Myocyte (in vitro differentiated cells): Measurements from ENCODE around the gene NPC2. TPM values are rescaled to one million over a fixed set of nuclear protein-coding genes. Genes with fewer than 3 reads are reported as not detected.
"Not testable (repeated sequence)": the region's sequence is repeated elsewhere in the genome, so short reads cannot be mapped to it uniquely, and the experiment has no call there.

Experiments used
- DNase-seq: peaks from one replicate; pipeline ENCODE4 v3.0.0-alpha.2; 2012; ENCODE audit warnings: low read depth
- polyA plus RNA-seq: library from polyadenylated mRNA; unstranded; fragments of >200 nt; gene quantifications from one replicate; pipeline ENCODE4 v1.2.1, GENCODE V29; 2012; ENCODE audit warnings: missing spikeins
- total RNA-seq: library from RNA; depleted of rRNA; stranded (reverse); fragments of >200 nt; gene quantifications from 2 replicates; pipeline ENCODE4 v1.2.3, GENCODE V29; 2014

Gene NPC2
- 658 and 898 TPM in 2 replicates for total RNA-seq
- polyA plus RNA-seq: 421 TPM

- no peak for DNase-seq
These were observed at the start of gene NPC2 for GRCh38 chr14:74492776-74493342. Gene NPC2, minus strand, starts transcription at chr14:74493305. Its CDS starts 31 bp downstream, at chr14:74493274.

DNA sequence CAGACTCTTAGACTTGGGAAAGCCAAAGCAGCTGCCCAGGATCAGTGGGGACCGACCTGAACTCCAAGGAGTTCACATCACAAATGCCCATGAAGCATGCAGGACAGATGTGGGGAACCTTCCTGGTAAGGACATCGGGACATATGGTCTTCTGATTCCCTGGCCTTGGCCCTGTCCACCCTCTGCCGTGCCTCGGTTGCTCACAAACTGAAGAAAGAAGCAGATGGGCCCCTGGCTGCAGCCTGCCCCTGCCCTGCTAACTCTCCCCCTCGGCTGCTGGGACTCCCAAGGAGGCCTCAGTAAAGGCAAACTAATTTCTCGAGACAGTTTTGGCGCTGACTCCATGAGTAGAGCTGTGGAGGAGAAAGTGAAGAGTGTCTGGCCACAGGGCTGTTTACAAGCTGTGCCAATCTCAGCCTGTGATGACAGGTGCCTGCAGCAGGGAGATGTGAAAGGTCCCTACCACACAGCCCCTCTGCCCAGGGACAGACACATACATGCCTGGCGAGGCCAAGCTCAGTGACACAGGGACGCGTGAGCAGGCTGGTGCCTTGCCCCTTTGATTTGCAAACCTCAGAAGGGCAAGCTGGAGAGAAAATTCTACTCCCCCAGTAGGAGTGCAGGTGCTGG is 49.1 kb upstream of the NPC2 start:
- peak; percentile 43 for DNase-seq

DNA sequence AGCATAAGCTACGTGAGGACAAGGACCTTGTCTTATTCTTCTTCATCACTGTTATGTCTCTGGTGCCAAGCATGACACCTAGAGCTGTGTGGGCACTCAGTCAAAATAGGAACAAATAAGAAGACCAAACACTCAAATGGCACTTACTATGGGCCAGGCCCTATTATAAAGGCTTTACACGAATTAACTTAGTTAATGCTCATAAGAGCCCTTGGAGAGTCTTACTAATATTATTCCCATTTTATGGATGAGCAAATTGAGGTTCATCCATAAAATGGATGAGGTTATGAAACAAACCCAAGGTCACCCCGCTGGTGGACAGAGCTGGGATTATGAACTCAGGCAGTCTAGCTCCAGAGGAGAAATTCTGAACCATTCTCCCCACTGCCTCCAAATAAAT is 48.1 kb upstream of the NPC2 start:
- no peak for DNase-seq

DNA sequence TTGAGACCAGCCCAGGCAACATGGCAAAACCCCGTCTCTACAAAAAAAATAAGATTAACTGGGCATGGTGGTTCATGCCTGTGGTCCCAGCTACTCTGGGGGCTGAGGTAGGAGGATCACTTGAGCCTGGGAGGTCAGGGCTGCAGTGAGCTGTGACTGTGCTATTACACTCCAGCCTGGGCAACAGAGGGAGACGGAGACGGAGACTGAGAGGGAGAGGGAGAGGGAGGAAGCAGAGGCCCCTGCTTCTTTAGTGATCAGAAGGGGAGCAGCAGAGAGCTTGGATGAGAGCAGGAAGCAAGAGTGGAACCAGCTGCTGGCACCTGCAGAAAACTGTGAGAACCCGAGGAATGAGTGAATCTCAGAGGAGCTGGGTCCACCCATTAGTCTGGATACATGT is 46.4 kb upstream of the NPC2 start:
- DNase-seq: no peak

DNA sequence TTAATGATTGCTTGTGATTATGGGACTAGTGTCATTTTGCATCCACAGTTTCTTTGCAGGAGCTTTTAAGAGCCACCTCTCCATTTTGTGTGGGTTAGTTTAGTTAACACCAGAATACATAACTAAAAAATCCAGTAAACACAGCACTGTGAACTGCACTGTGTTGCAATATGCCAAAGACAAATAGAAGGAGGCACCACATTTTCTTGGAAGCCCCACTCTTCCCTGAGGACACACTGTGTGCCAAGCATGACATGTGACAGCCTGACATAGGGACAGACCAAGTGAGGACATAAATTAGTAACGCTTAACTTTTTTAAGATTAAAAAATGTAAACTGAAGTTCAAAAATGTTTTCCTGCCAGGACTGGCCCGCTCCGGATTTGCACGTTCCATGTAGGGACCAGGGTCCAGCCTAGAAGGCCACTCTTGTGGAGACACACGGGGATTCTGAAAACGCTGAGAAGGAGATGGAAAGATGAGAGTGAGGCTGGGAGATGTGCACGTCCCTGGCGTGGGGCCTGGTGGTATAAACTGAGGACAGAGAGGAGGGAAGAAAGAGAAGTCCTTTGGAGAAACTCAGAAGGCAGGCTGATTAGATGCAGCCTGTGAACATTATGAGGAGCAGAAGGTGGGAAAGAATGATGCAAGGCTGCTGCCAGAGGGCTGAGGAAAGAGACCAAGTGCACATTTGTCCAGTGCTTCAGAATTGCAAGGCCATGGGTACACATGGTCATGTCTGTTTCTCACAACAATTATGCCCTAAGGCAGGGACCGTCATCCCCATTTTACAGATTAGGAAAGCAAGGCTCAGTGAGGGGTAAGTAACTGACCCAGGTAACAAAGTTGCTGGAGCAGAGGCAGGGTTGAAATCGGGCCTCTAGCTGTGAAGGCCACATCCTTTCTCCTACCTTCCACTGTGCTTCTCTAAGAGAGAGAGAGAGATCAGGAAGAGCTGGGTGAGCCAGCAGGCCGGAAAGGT is 45.6 kb upstream of the NPC2 start:
- DNase-seq: no peak

DNA sequence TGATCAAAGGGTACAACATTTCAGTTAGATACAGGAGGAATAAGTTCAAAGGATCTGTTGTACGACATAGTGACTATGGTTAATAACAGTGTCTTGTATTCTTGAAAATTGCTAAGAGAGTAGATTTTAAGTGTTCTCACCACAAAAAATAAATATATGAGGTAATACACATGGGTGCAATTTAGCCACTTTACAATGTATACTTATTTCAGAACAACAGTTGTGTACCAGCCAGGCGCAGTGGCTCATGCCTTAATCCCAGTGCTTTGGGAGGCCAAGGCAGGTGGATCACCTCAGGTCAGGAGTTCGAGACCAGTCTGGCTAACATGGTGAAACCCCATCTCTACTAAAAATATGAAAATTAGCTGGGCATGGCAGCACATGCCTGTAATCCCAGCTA is 43.2 kb upstream of the NPC2 start:
- not testable (repeated sequence) for DNase-seq

DNA sequence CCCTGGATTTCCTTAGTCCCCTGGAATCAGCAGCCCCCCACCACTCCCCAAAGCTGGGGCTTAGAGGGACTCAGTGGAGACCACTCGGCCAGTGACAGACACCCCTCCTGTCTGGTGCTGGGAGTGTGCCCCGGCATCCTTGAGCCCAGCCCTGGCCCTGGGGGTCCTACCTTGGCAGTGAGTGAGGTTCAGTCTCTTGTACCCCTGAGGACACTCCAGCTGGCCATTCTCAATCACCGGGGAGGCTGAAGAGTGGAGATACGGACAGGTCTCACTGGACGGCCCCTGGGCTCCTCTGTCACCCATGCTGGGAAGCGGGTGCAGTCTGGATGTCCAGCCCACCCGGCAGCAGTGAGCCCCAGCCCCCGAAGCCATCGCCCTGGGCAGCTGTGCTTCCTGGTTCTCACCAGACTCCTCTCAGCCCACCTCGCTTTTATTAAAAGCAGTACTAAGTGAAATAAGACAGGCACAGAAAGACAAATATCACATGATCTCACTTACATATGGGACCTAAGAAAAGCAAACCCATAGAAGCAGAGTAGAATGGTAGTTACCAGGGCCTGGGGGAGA is 42.7 kb upstream of the NPC2 start:
- DNase-seq: no peak

GRCh38 chr14:74533576-74533975 is 40.5 kb upstream of the NPC2 start:
- DNase-seq: no peak

DNA sequence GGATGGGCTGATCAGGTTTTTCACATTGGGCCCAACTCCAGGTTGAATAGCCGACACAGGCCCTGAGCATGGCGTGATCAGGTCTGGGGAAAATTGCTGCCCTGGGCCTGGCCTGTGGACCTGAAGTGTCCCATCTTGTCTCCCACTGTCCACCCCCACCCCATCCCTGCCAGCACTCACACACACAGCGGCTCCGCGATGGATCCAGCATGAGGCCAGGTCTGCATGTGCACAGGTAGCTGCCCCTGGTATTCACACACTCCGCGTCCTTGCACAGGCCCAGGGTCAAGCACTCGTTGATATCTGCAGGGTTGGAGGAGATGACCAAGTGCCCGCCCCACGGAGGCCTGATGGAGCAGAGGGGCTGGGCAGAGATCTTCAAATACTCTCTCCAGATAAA is 39.1 kb upstream of the NPC2 start:
- DNase-seq: no peak

- DNase-seq: peak; percentile 77
These were observed 38.4 kb upstream of the NPC2 start for GRCh38 chr14:74531467-74531866.

DNA sequence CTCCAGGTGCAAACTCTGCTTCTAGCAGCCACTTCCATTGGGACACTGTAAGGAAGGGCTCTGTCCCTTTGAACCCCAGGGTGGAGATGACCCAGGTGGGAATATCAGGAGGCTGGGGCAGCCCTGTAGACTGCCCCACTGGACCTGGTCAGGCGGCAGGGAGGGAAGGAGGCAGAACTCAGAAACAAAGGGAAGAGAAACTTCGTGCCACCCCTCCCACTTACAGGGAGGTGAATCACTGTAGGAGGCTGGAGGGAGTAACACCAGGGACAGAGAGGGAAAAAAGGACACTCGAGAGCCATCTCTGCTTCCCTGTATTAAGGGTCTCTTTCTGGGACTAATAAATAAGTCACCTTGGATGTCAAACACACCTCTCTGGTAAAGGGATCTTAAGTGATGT is 37.9 kb upstream of the NPC2 start:
- no peak for DNase-seq

DNA sequence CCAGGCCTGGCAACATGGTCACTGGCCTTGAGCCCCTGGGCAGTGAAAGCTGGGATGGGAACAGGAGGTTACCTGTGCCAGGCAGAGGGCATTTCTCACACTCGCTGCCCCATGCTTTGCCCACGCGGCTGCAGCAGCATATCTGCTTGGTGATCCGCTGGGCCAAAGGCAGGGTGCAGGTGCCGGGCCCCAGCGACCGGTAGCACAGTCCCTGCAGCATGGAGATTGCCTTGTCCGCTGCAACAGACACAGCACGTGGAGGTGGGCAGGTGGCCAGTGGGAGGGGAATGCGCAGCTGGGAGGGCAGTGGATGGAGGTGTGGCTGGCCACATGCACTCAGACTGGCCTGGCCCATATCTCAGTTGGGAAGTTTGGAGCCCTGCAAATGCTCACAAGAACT is 35.8 kb upstream of the NPC2 start:
- no peak for DNase-seq

DNA sequence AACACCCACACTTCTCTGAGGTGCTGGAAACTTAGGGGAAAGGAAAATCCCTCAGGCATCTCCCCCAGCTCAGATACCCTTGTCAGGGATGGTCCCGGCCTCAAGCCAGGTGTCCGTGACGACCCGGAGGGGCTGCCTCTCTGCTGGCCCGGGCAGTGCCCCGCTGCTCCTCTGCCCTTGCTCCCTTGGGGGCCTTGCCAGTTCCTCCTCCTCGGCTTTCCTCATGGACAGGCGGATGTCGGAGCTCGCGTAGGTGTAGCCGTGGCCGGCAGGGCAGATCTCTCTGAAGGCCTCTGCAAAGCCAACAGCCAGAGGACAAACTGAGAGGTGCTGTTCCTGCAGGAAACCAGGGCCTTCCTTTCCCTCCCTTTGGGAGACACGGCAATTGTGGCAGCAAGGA is 35.3 kb upstream of the NPC2 start:
- no peak for DNase-seq

GRCh38 chr14:74527736-74528280 is 34.7 kb upstream of the NPC2 start:
- peak; percentile 32 for DNase-seq

- no peak for DNase-seq
These were observed 33.9 kb upstream of the NPC2 start for GRCh38 chr14:74526854-74527585.

DNA sequence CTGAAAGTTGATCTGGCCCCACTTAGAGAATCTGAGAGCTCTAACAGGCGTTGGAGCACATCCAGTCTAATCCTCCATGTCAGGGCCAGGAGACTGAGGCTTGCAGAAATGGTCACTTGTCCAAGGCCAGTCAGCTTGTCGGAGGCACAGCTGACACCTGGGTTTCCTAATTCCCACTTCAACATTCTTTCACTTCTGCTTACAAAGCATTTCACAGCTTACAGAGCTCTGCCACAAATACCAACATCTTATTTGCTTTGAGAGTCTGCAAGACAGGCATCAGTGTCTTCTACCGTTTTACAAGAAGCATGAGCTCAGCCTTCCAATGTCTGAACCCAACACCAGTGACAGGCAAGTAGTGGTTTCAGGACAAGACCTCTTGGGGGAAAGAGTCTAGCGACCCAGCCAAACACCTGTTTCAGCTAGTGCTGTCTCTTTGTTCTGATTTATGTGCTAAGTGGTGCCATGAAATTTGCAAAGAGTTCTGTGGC is 32.3 kb upstream of the NPC2 start:
- DNase-seq: peak; percentile 80

DNA sequence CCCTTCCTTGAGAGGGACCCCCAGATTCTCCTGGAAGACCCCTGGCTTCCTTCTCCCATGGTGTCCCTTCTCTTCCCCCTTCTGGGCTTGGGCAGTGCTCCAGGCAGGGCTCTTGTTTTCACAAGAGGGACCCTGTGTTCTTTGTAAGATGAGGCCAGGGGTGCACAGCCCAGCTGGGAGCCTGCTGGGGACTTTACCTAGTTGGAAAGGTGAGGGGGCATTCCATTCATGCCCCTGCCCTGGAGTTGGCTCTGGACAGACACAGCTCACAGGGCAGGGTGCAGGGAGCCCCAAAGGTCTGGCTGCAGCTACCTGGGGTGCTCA is 31.7 kb upstream of the NPC2 start:
- no peak for DNase-seq

DNA sequence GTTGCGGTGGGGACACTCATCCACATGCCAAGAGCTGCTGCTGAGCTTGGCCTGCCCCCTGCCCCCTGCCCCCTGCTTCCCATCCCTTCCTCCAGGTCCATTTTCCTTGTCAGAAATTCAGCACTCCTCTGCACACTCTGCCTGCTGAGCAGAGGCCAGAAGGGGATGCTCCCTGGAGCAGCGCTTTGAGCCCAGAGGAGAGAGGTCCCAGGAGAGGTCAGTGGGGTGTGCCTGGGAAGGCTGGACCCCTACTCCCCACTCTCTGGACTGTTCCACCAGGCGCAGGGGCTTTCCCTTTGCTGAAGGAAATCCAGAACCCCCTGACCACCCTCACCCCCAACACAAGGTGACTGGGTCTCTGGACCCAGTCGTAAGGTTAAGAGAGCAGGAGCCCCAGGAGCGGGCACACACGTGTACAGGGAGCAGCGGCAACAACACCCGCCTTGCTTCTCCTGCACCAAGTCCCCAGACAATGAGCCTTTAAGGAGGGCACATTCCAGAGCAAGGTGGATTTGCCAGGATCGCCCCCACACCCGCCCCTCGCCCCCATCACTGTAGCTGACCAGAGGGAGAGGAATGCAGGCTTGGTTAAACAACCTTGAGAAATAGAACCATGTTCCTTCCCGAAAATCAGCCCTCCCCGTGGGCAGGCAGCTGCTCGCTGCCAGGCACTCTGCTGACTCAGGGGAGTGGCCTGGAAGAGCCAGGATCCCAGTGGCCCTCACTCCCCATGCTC is 31.1 kb upstream of the NPC2 start:
- no peak for DNase-seq

DNA sequence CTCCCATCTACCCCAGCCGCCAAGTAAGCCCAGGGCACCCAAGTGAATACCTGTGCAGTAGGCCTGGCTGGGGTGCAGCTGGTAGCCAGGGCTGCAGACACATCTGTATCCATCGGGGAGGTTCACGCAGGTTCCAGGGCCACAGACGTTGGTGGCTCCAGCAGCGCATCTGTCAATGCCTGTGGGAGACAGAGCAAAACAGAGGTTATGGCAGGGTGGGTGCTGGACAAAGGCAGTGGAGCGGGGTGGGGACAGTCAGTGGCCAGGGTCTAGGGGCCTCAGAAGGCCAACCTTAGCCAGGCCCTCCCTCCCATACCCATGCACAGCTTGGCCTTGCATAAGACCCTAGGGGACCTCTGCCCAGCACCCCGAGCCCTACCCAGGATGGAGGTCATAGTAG is 29.6 kb upstream of the NPC2 start:
- no peak for DNase-seq

DNA sequence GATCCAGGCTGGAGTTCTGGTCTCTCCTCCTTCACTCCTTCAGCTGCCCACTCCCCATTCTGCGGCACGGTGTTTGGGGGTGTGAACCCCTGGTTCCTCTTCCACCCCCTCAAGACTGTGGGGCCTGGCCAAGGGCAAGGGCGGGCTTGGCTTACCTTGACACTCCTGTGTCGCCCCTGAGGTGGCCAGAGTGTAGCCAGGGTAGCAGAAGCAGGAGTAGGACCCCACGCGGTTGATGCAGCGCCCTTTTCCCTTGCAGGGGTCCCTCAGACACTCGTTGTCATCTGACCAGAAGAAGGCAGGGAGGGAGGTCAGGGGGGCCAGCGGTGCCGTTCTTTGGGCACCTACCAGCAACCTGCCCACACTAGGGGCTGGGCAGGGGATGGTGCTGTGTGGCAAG is 28.7 kb upstream of the NPC2 start:
- no peak for DNase-seq
